Suprapubic skin (tissue), 4 donors: ENCODE measurements around the gene CPT1C. TPM values are rescaled to one million over a fixed set of nuclear protein-coding genes. Genes with fewer than 3 reads are reported as not detected.

Experiments used
- DNase-seq, 2 donors: peaks; one replicate each; pipeline ENCODE4 v3.0.0-alpha.2; 2019; ENCODE audit warnings: low spot score in 2 of 2
- H3K27ac ChIP-seq: fragments of 200-600 bp; sonication (generic); one replicate; pipeline ENCODE4 v1.5.1; 2019
- H3K27me3 ChIP-seq: fragments of 200-600 bp; sonication (generic); one replicate; pipeline ENCODE4 v1.5.1; 2019
- H3K36me3 ChIP-seq: fragments of 200-600 bp; sonication (generic); one replicate; pipeline ENCODE4 v1.5.1; 2019
- H3K4me1 ChIP-seq: fragments of 200-600 bp; sonication (generic); one replicate; pipeline ENCODE4 v1.5.1; 2019
- H3K4me3 ChIP-seq: fragments of 200-600 bp; sonication (generic); one replicate; pipeline ENCODE4 v1.5.1; 2019; ENCODE audit warnings: mild to moderate bottlenecking
- H3K9me3 ChIP-seq: fragments of 200-600 bp; sonication (generic); one replicate; pipeline ENCODE4 v1.5.1; 2019
- EP300 ChIP-seq: sonication (generic); formaldehyde crosslinking; IDR thresholded peaks from one replicate; pipeline ENCODE4 v1.6.1; 2017; ENCODE audit warnings: antibody characterized with exemption
- POLR2A ChIP-seq, 2 donors: fragments of 450-650 bp; IDR thresholded peaks; one replicate each; pipeline ENCODE4 v1.6.1; 2017; ENCODE audit warnings: antibody characterized with exemption in 2 of 2, mild to moderate bottlenecking in 2 of 2, moderate library complexity in 2 of 2
- POLR2AphosphoS5 ChIP-seq, 3 donors: sonication (generic); formaldehyde crosslinking; IDR thresholded peaks; one replicate each; pipeline ENCODE4 v1.6.1; 2017; ENCODE audit warnings: antibody characterized with exemption in 3 of 3
- WGBS: methylation state at CpG from one replicate; pipeline ENCODE4 v1.1.5; 2018; 5-methylcytosine and 5-hydroxymethylcytosine counted together
- total RNA-seq, 4 donors: library from RNA; depleted of rRNA; stranded (reverse); fragments of >200 nt; gene quantifications; one replicate each; pipeline ENCODE4 v1.1.0, GENCODE V29; 2016
- TF ChIP-seq, protein P1 (sequence below), 2 donors: fragments of 200-600 bp in 1 of 2; fragments of 450-650 bp in 1 of 2; sonication (generic) in 1 of 2; IDR thresholded peaks; one replicate each; pipeline ENCODE4 v1.5.1; 2016 to 2019; ENCODE audit warnings: antibody characterized with exemption in 2 of 2, mild to moderate bottlenecking in 1 of 2, moderate library complexity in 1 of 2

Gene CPT1C
- total RNA-seq, 4 donors from 2014 or later, result 0.57 to 1.2 (median 0.92) TPM

DNA sequence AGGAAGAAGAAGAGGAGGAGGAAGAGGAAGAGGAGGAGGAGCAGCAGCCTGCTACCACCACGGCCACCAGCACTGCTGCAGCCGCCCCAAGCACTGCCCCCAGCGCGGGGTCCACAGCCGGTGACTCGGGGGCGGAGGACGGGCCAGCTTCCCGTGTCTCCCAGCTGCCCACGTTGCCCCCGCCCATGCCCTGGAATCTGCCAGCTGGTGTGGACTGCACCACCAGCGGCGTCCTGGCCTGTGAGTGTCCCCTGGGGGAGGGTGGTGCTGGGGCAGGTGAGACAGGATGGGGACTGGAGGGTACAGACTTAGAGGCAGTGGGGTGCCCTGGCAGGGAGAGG, 37.5 kb upstream of the CPT1C start:
- Histone ChIP-seq H3K27me3 (no peaks in the 10 kb centered on the region), H3K4me3 (no peak overlapping the region), H3K36me3 (peaks cover 95% of the 10 kb centered on the region), H3K27ac (no peak overlapping the region), H3K4me1 (no peaks in the 10 kb centered on the region), H3K9me3 (no peaks in the 10 kb centered on the region)
- 87% methylated on average over 10 of the region's 13 CpGs for WGBS
- DNase-seq, result no peak
- TF ChIP-seq EP300, result no peak

GRCh38 chr19:49654581-49654980, 36.3 kb upstream of the CPT1C start:
- H3K27me3 ChIP-seq, result no peaks in the 10 kb centered on the region
- H3K9me3 ChIP-seq, result no peaks in the 10 kb centered on the region
- no peak for DNase-seq
- no peaks in the 10 kb centered on the region for H3K4me1 ChIP-seq
- no peak for TF ChIP-seq POLR2A (IDR thresholded peaks at IDR 0.05)
- TF ChIP-seq POLR2AphosphoS5 (IDR thresholded peaks at IDR 0.05), result no peak
- TF ChIP-seq, protein P1, sequence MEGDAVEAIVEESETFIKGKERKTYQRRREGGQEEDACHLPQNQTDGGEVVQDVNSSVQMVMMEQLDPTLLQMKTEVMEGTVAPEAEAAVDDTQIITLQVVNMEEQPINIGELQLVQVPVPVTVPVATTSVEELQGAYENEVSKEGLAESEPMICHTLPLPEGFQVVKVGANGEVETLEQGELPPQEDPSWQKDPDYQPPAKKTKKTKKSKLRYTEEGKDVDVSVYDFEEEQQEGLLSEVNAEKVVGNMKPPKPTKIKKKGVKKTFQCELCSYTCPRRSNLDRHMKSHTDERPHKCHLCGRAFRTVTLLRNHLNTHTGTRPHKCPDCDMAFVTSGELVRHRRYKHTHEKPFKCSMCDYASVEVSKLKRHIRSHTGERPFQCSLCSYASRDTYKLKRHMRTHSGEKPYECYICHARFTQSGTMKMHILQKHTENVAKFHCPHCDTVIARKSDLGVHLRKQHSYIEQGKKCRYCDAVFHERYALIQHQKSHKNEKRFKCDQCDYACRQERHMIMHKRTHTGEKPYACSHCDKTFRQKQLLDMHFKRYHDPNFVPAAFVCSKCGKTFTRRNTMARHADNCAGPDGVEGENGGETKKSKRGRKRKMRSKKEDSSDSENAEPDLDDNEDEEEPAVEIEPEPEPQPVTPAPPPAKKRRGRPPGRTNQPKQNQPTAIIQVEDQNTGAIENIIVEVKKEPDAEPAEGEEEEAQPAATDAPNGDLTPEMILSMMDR (IDR thresholded peaks at IDR 0.05), result no peak
- WGBS, result 89% methylated on average over 10 of the region's 10 CpGs
- H3K4me3 ChIP-seq, result no peak overlapping the region
- H3K36me3 ChIP-seq, result peaks cover 98% of the 10 kb centered on the region
- no peak overlapping the region for H3K27ac ChIP-seq

DNA sequence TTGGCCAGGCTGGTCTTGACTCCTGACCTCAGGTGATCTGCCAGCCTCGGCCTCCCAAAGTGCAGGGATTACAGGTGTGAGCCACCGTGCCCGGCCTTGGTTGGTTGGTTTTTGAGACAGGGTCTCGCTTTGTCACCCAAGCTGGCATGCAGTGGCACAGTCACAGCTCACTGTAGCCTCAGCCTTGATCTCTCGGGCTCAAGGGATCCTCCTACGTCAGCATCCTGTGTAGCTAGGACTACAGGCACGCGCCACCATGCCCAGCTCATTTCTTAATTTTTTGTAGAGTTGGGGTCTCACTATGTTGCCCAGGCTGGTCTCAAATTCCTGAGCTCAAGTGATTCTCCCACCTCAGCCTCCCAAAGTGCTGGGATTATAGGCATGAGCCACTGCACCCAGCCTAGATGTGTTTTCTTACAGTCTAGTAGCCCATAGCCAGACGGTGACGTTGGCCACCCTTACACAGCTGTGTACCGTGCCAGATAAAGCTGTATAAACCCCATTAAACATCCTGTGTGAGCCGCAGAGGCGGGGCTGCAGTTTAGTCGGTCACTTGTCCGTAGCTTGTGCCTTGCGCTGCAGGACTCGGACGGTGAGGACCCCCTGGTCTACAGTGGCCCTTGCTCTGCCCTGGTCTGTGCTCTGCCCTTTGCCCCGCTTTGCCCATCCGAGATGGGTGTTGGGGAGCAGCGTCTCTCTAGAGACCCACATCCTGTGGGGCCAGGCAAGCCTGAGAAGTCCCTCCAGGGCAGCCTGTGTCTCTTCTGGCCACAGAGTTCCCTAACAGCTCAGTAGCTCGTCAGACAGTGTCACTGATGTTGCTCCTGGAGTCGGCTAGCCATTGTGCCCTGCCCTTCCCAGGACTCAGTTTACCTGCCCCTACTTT, 35.1 kb upstream of the CPT1C start:
- TF ChIP-seq POLR2A (IDR thresholded peaks at IDR 0.05) (no peak), POLR2AphosphoS5 (IDR thresholded peaks at IDR 0.05) (no peak), EP300 (no peak)
- TF ChIP-seq, protein P1 (IDR thresholded peaks at IDR 0.05), result no peak
- Histone ChIP-seq H3K9me3 (no peaks in the 10 kb centered on the region), H3K36me3 (peaks cover 99% of the 10 kb centered on the region), H3K4me1 (no peaks in the 10 kb centered on the region), H3K27me3 (no peaks in the 10 kb centered on the region), H3K27ac (no peak overlapping the region), H3K4me3 (no peak overlapping the region)
- 89% methylated on average over 19 of the region's 23 CpGs for WGBS
- DNase-seq, result no peak

GRCh38 chr19:49656456-49657109, 34.3 kb upstream of the CPT1C start:
- H3K36me3 ChIP-seq, result peaks cover 99% of the 10 kb centered on the region
- whole genome bisulfite sequencing, result 91% methylated on average over 15 of the region's 17 CpGs
- H3K4me1 ChIP-seq, result no peaks in the 10 kb centered on the region
- H3K9me3 ChIP-seq, result no peaks in the 10 kb centered on the region
- H3K27me3 ChIP-seq, result no peaks in the 10 kb centered on the region
- H3K27ac ChIP-seq, result no peak overlapping the region
- no peak overlapping the region for H3K4me3 ChIP-seq
- TF ChIP-seq EP300, result no peak
- TF ChIP-seq POLR2A (IDR thresholded peaks at IDR 0.05), result no peak
- TF ChIP-seq, protein P1 (IDR thresholded peaks at IDR 0.05), result no peak
- TF ChIP-seq POLR2AphosphoS5 (IDR thresholded peaks at IDR 0.05), result no peak
- DNase-seq, result no peak

- Histone ChIP-seq H3K36me3 (peaks cover 100% of the 10 kb centered on the region), H3K4me3 (no peak overlapping the region), H3K27ac (no peak overlapping the region), H3K9me3 (no peaks in the 10 kb centered on the region), H3K27me3 (no peaks in the 10 kb centered on the region), H3K4me1 (no peaks in the 10 kb centered on the region)
- no peak for TF ChIP-seq EP300
- TF ChIP-seq POLR2A (IDR thresholded peaks at IDR 0.05), result no peak
- TF ChIP-seq, protein P1 (IDR thresholded peaks at IDR 0.05), result no peak
- no peak for TF ChIP-seq POLR2AphosphoS5 (IDR thresholded peaks at IDR 0.05)
- no peak for DNase-seq
- WGBS, result 94% methylated on average over 18 of the region's 22 CpGs
Measured at GRCh38 chr19:49657493-49658138, 33.3 kb upstream of the CPT1C start.
